Subcutaneous abdominal adipose tissue (tissue), 5 donors: ENCODE measurements around the gene FGGY.

Experiments
- H3K27ac ChIP-seq: one replicate; pipeline ENCODE4 v1.7.0; 2013; ENCODE audit warnings: low read depth, mild to moderate bottlenecking, inconsistent platforms, low read length, moderate library complexity
- H3K27me3 ChIP-seq, 5 donors: one replicate each; pipeline ENCODE4 v1.7.0; 2013; ENCODE audit warnings: low read length in 5 of 5, inconsistent platforms in 1 of 5; ENCODE audit not compliant: control insufficient read depth in 5 of 5, insufficient read depth in 4 of 5
- H3K36me3 ChIP-seq, 5 donors: one replicate each; pipeline ENCODE4 v1.7.0; 2013; ENCODE audit warnings: low read length in 5 of 5; ENCODE audit not compliant: control insufficient read depth in 5 of 5, insufficient read depth in 5 of 5
- H3K4me1 ChIP-seq, 5 donors: one replicate each; pipeline ENCODE4 v1.7.0; 2013; ENCODE audit warnings: low read length in 5 of 5, mild to moderate bottlenecking in 3 of 5, moderate library complexity in 1 of 5; ENCODE audit not compliant: control insufficient read depth in 5 of 5, insufficient read depth in 5 of 5
- H3K4me3 ChIP-seq, 5 donors: one replicate each; pipeline ENCODE4 v1.7.0; 2013; ENCODE audit warnings: low read length in 5 of 5, low read depth in 1 of 5
- H3K9ac ChIP-seq, 5 donors: one replicate each; pipeline ENCODE4 v1.7.0; 2013; ENCODE audit warnings: low read length in 5 of 5, mild to moderate bottlenecking in 4 of 5, moderate library complexity in 3 of 5
- H3K9me3 ChIP-seq, 5 donors: one replicate each; pipeline ENCODE4 v1.7.0; 2013; ENCODE audit warnings: low read length in 5 of 5; ENCODE audit not compliant: control insufficient read depth in 5 of 5
- donor health status: healthy.
- donor health status: healthy.
- donor health status: healthy.
- donor health status: healthy.
- donor health status: healthy.

FGGY gene

GRCh38 chr1:59675936-59676335 lies 379.0 kb downstream of the FGGY start:
- Histone ChIP-seq H3K4me1 (peaks cover 4 to 37% (median 28%) of the 10 kb centered on the region in 5 donors), H3K27me3 (no peaks in the 10 kb centered on the region), H3K9ac (no peak overlapping the region), H3K36me3 (no peaks in the 10 kb centered on the region), H3K9me3 (no peaks in the 10 kb centered on the region), H3K4me3 (no peak overlapping the region), H3K27ac (no peak overlapping the region)

DNA sequence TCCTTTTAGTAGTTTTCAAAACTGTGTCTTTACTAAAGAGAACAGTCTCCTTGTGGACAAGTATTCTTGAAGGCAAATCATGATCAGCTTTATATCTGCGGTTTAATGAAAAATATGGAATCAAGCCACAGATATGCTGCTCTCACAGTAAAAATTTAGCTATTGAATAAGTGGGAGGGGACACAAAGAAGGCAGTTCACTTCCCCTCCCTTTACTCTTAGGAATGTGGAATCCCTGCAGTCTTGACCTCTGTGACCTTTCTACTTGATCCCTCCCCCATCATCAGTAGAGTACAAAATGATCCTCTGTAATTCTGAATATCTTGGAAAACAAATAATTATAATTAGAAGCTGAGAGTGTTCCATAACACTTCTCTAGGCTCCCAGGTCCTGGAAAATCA lies 381.1 kb downstream of the FGGY start:
- Histone ChIP-seq H3K9ac (no peak overlapping the region), H3K27ac (no peak overlapping the region), H3K4me3 (no peak overlapping the region), H3K36me3 (no peaks in the 10 kb centered on the region), H3K4me1 (peaks cover 4 to 35% (median 28%) of the 10 kb centered on the region in 5 donors), H3K27me3 (no peaks in the 10 kb centered on the region), H3K9me3 (no peaks in the 10 kb centered on the region)

DNA sequence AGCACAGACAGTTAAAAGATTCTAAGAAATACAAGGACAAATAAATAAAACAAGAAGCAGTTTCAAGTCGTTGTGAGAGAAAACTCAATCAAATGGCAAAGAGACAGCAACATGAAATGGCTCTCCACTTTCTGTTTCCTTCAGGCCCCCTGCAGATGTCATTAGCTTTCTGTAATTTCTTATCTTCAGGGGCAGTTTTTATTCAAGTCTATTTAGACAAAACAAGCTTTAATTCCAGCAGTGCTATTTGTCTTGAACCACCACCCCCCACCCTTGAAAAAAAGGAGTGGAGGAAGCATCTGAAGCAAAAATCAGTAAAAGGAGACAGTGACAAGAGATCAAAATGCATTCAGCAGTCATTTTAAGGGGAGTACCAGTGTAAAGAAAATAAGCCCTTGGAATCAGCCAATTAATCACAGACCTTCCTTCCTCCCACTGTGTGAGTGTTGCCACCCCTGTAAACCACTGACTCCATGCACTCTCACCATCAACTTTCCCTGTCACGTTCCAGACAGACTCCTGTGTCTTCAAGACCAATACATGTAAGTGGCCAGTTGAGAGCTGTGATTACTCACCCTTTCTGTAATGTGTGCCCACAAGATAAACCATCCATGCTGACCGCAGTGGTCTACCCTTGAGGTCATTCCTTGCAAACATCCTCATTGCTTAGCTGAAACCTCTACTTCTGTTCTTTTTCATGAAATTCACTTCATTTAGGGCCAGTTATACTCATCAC lies 381.8 kb downstream of the FGGY start:
- peaks cover 4 to 29% (median 24%) of the 10 kb centered on the region in 5 donors for H3K4me1 ChIP-seq
- H3K9me3 ChIP-seq, result no peaks in the 10 kb centered on the region
- no peak overlapping the region for H3K4me3 ChIP-seq
- no peak overlapping the region for H3K27ac ChIP-seq
- no peaks in the 10 kb centered on the region for H3K27me3 ChIP-seq
- H3K36me3 ChIP-seq, result no peaks in the 10 kb centered on the region
- no peak overlapping the region for H3K9ac ChIP-seq

DNA sequence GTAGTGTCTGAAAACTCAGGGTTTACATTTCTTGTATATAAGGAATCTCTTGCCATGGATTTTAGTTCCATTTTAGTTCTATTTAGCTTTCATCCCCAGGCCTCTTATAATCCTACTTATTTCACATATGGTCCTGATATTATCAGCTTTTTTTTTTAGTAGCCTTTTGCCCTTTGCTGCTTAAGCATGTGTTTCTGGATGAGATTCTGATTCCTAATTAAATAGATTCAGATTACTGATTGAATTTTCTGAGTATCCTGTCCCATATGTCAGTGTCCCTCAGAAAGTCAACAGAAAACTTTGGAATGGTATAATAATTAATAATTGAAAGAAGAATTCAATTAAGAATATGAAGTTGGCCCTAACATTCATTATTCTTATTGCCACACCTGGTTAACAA lies 383.1 kb downstream of the FGGY start:
- Histone ChIP-seq H3K27me3 (no peaks in the 10 kb centered on the region), H3K27ac (no peak overlapping the region), H3K9me3 (no peaks in the 10 kb centered on the region), H3K9ac (no peak overlapping the region), H3K36me3 (no peaks in the 10 kb centered on the region), H3K4me1 (peaks cover 4 to 16% (median 10%) of the 10 kb centered on the region in 5 donors), H3K4me3 (no peak overlapping the region)

DNA sequence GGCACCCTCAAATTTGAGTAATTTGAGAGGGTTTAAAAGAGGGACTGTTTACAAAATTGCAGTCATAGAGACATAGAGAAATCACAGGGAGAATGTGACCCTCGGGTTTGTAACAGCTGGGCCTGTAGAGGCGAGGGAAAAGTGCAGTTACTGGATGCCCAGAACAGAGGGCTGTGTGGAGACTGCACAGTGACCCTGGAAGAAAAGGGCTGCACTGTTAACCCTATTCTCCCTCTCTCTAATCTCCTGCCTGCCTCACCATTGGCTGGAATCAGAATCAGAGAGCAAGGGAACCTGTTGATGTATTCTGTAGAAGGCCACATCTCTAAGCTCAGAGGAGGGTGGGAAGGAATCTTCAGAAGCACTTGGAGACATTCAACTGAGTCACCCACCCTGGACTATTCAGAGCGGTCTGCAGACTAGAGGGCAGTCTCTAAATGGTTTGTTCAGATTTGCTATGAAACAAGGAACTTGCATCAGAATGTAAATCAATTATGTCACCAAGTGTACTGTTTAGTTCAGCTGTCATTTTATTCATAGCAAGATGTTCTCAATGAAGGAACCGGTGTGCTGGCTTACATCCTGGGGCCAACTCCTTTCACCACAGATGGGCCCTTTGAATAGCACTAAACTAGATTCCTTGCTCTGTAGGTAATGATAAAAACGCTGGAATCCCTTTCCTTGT lies 385.6 kb downstream of the FGGY start:
- Histone ChIP-seq H3K4me3 (no peak overlapping the region), H3K27me3 (no peaks in the 10 kb centered on the region), H3K9me3 (no peaks in the 10 kb centered on the region), H3K4me1 (peaks cover 0 to 12% (median 8%) of the 10 kb centered on the region in 5 donors), H3K27ac (no peak overlapping the region), H3K36me3 (no peaks in the 10 kb centered on the region), H3K9ac (no peak overlapping the region)

GRCh38 chr1:59683197-59683596 lies 386.3 kb downstream of the FGGY start:
- Histone ChIP-seq H3K36me3 (no peaks in the 10 kb centered on the region), H3K27me3 (no peaks in the 10 kb centered on the region), H3K4me1 (peaks cover 0 to 6% (median 4%) of the 10 kb centered on the region in 5 donors), H3K9ac (no peak overlapping the region), H3K9me3 (no peaks in the 10 kb centered on the region), H3K27ac (no peak overlapping the region), H3K4me3 (no peak overlapping the region)

DNA sequence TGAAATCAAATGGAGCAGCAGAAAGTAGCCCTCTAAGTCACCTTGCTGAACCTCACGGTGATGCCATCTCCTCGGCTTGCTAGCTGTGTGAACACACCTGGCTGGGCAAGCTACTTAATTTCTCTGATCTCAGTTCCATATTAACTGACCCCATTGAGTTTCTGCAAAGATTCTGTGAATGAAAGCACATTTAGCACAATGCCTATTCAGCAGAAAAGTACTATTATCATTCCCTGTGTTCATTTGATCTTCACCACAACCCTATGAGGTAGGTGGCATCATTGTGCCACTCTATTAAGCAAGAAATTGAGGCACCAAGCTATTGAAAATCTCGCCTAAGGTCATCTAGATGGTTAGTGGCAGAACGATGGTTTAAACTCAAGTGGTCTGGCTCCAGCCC lies 387.8 kb downstream of the FGGY start:
- no peaks in the 10 kb centered on the region for H3K36me3 ChIP-seq
- H3K9ac ChIP-seq, result no peak overlapping the region
- no peak overlapping the region for H3K27ac ChIP-seq
- H3K27me3 ChIP-seq, result no peaks in the 10 kb centered on the region
- H3K9me3 ChIP-seq, result no peaks in the 10 kb centered on the region
- peaks cover 0 to 3% (median 0%) of the 10 kb centered on the region in 5 donors for H3K4me1 ChIP-seq
- no peak overlapping the region for H3K4me3 ChIP-seq

GRCh38 chr1:59685101-59685500 lies 388.2 kb downstream of the FGGY start:
- Histone ChIP-seq H3K9ac (no peak overlapping the region), H3K27ac (no peak overlapping the region), H3K9me3 (no peaks in the 10 kb centered on the region), H3K4me3 (no peak overlapping the region), H3K27me3 (no peaks in the 10 kb centered on the region), H3K4me1 (peaks cover 0 to 4% (median under 1%) of the 10 kb centered on the region in 5 donors), H3K36me3 (no peaks in the 10 kb centered on the region)

DNA sequence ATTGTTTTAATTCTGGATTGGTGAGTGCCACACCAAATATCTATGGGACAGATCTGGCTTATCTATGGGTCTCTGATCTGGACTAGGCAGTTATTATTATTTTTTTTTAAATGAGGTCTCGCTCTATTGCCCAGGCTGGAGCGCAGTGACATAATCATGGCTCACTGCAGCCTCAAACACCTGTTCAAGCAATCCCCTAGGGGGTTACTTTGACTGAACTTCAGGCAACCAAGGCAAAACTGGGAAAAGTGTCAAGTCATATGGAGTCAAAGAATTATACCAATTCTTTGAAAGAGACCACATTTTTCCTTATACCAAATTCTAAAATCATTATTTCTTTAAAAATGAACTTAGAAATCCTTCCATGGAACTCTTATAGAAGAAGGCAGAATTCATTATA lies 388.8 kb downstream of the FGGY start:
- Histone ChIP-seq H3K9me3 (no peaks in the 10 kb centered on the region), H3K27ac (no peak overlapping the region), H3K4me3 (no peak overlapping the region), H3K36me3 (no peaks in the 10 kb centered on the region), H3K4me1 (peaks cover 0 to 9% (median 6%) of the 10 kb centered on the region in 5 donors), H3K27me3 (no peaks in the 10 kb centered on the region), H3K9ac (no peak overlapping the region)

GRCh38 chr1:59686170-59686569 lies 389.3 kb downstream of the FGGY start:
- Histone ChIP-seq H3K9me3 (no peaks in the 10 kb centered on the region), H3K36me3 (no peaks in the 10 kb centered on the region), H3K4me1 (peaks cover 0 to 14% (median 11%) of the 10 kb centered on the region in 5 donors), H3K4me3 (no peak overlapping the region), H3K27ac (no peak overlapping the region), H3K27me3 (no peaks in the 10 kb centered on the region), H3K9ac (no peak overlapping the region)
